GOT3 (cell line): ENCODE measurements around the gene RAVER2.
"Not testable (repeated sequence)": the region's sequence is repeated elsewhere in the genome, so short reads cannot be mapped to it uniquely, and the experiment has no call there.

Experiments
- DNase-seq: peaks from one replicate; lab custom pipeline; 2025; ENCODE audit warnings: mixed read lengths; lab: John Stamatoyannopoulos, UW

The RAVER2 gene

DNA sequence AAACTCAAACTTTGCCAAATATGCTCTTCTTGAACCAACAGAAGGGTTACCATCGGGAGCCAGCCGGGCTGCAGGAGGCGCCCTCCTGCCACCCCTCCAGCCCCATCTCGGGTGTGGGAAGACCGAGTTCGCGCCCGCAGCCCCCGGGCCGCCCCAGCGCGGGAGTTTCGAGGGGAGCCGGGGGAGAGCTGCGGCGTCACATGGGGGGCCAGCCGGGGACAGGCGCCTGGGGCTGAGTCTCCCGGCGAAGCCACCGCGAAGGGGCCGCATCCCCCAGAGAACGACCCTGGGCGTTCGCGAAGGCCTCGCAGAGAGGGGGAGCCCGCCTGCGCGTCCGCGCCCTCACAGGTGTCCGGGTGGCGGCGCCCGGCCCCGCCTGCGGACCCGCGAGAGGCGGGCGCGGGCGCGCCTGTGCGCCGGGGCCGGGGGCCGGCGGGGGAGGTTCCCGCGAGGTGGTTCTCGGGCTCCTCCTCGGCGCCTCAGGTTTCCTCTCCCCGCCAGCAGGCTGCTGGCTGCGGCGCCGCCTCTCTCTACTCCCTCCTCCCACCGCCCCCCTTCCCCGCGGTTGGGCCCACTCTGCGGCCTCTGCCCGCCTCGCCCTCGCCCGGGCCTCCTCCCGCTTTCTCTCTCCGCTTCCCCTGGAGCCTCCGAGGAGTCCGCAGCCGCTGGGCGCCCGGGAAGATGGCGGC, at the start of gene RAVER2:
RAVER2 (plus strand) TSS at position 584 of the 689 bp plus-strand sequence; CDS start at position 682, 98 bp downstream.
- DNase-seq, result peak; percentile 17

DNA sequence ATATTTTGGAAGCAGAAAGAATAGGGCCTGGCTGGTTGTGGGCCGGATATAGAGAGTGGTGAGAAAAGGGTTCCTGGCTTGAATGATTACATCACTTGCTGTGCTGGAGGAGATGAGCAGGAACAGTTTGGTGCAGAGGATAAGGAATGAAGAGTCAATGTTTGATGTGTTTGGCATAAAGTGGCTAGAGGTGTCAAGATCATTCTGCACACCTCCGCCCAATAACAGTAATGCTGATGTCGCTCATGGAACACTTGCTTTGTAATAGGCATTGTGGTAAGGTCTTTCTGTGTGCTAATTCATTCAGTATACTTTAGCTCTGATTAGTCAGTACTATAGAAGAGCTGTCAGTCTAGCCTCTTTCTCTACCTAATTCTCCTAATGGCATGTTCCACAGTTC, 48.0 kb upstream of the RAVER2 start:
- no peak for DNase-seq

DNA sequence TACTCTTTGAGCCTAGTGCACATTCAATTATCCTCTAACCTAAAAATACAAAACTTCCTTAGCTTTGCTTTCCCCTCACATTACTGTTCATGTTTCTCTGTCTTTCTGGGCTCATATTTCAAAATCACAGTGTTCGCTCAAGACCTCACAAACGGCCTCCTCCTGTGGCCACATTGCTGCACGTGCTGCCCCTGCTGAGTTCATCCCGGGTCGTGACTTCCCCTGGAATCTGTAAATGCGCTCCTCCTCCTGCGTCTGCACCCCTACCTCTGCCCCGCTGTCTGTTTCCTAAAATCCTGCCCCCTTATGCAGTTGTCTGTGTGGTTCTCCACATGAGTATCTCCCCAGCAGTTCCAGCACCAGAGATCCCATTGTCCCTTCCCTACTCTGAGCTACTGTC, 45.5 kb upstream of the RAVER2 start:
- DNase-seq, result no peak

DNA sequence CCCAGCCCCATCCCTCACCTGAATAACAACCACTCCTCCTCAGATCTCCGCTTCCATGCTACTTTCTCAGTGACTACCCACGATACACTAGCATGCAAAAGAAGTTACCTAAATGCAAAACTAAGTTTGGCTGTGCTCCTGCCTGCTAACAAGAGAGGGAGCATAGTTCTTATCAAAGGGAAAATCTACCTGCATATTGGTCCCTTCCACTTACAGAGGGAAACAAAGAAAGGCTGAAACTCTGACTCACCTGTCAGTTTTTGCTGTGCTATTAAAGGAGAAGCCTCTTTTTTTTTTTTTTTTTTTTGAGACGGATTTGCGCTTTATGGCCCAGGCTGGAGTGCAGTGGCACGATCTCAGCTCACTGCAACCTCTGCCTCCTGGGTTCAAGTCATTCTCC, 43.8 kb upstream of the RAVER2 start:
- DNase-seq, result no peak

GRCh38 chr1:64701886-64702285, 43.0 kb upstream of the RAVER2 start:
- no peak for DNase-seq

- not testable (repeated sequence) for DNase-seq
These were observed 42.2 kb upstream of the RAVER2 start for GRCh38 chr1:64702670-64703069.

DNA sequence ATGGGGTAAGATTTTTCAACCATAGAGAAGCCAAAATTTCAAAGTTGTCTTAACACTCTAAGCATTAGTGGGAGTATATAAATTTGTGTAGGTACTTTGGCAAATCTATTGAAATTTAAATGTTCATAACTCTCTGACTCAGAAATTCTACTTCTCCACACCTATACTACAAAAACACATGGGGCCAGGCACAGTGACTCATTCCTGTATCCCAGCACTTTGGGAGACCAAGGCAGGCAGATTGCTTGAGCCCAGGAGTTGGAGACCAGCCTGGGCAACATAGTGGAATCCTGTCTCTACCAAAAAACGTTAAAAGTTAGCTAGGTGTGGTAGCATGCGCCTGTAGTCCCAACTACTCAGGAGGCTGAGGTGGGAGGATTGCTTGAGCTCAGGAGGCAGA, 41.3 kb upstream of the RAVER2 start:
- DNase-seq, result no peak

DNA sequence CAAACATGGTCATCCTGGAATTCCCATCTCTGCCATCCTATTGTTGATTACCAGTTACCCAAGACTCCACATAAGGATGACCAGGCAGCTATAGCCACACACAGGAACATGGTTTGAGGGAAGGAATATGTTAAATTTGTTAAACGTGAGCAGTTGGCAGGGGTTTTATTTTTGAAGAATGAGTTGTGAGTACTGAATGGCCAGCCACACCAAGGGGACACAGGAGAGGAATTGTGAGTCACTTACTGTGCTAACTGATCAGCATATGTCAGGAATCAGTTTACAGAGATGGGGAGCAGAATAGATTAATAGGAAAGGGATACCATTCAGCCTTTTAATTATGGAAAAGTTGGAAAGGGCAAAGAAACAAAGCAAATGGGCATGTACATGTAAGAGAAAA, 39.3 kb upstream of the RAVER2 start:
- no peak for DNase-seq

DNA sequence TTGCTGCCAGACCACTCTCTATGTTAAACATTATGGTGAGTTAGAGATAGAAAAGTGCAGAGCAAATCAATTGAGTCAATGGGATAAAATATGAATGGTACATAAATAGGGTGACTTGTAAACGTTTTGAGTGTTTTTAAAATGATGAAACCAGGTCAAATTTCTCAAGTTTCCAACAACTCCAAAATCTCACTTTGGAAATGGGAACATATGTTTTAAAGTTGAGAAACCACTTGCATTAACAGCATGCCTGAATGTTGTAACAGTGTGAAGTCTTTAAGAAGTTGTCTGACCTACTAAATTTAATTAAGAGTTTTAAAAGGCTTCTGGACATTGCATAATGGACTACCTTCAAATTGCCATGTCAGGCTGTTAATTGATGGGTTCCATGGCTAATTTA, 33.6 kb upstream of the RAVER2 start:
- no peak for DNase-seq

DNA sequence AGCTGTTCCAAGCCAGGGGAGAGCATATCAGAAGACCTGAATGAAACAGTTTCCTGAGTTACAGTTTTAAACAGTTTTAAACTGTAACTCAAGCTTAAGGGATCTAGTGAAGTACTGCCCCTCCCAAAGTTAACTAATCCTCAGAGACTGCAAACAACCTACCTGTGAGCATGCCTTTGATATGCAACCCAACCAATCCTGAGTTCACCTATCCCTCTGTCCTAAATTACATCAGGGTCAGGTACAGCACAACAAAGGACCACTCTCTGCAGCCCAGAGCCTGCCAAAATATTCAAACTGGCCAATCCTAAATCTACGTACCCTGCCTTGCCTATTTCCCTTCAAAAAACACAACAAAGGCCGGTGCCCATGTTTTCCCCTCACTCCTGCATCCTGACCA, 32.8 kb upstream of the RAVER2 start:
- DNase-seq, result no peak

- DNase-seq, result no peak
These were observed 29.7 kb upstream of the RAVER2 start for GRCh38 chr1:64715186-64715585.

DNA sequence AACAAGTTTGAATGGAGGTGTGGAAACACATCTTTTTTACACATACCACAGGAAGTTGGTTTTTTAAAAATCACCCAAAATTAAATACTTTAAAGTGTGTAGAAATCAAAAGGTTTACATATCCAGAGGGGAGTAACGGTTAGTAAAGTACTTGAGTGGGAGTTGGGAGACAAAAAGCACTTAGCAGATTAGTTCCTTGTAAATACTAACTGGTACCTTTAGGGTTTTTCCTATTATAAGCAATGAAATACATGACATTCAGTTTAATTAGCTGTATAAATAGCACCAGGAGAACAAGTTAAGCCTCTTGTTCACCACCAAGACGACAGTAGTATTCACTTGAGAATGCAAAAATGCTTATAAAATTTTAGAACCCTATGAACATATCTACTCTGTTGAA, 23.7 kb upstream of the RAVER2 start:
- DNase-seq, result no peak

- no peak for DNase-seq
These were observed 23.2 kb upstream of the RAVER2 start for GRCh38 chr1:64721576-64722145.

DNA sequence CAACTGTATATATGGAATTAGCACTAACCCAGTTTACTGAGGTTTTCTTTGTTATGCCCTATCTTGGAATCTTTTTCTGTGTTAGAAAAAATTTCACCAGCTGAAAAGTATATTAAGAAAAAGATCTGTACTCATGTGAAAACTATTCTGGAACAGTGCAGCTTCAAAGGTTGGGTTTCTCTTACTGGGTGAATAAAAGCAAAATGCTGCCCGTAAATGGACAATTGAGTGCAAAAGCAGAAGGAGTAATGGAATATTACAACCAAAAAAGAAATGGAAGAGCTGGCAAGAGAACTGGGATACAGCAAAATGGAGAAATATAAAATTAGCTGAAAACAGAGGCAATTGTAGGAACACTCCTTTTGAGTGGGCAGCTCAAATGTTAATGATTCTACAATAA, 17.0 kb upstream of the RAVER2 start:
- no peak for DNase-seq

DNA sequence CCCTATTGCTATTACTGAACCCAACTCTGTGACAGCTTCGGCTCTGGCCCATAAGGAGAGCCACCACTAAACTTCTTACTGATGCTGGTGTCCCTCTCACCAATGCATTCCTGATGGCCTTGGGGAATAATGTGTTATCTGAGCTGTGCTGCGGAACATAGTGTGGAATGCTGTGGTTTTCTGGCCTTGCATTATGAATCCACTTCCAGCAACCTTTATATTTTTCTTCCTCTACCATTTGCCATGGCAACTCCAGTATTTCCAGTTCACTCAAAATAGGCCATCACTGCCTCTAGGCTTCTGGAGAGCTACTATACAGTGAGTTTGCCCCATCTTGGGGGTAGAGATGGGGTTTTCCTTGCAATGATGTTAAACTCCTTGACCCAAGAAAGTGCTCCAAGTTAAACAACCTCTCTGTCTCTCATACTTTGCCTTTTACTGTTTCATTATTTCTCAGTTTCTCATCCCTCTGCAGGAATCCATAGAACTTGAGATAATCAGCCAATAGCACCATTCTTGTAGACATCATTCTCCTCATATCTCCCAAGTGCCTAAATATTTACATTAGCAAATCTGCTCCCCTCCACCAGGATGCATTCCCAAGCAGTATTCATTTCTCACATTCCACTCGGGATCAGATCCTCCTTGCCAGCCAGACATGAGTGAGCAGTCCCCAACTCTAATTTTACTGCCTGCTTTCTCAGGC, 11.1 kb upstream of the RAVER2 start:
- DNase-seq, result no peak

DNA sequence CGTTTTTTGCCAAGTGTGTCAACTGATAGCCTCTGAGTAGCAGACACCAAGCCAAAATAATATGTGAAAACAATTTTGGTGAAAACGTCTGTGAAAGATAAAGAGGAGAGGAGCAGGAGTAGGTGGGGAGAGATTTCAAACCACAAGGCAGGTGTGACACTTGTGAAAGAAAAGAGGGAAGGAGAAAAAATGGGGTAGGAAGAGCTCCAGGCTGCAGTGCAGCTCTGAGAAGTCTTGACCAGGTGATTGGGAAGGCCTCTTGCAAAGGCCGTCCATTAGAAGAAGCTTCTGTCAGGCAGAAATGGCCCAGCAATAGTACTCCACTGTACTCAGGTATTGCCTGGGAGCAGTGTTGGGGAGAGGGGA, 10.6 kb upstream of the RAVER2 start:
- DNase-seq, result no peak

- DNase-seq, result not testable (repeated sequence)
These were observed 4.2 kb upstream of the RAVER2 start for GRCh38 chr1:64740687-64741086.

DNA sequence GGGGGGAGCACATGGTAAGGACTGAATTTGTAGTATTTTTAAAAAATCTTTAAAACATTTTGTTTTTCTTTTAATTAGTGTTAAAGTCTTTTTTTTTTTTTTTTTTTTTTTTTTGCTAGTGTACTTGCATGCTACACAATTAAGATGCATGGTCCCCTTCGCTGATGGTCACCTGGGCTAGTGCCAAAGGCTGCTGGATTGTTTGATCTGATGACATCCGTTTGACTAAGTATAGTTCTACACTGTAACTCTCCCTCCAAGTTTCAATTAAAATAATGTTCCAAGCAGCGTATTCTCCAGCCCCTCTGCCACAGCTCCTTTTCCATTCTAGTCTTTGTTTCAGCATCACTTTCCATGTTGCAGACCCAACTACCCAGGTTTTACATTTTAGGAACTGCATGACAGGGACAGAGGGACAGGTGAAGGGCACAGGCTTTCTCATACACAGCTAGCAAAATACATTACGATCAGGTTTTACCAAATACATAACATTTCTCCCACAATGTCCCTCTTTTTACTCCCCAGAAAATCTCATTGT, 852 bp upstream of the RAVER2 start:
- DNase-seq, result no peak

GRCh38 chr1:64745181-64745985, 508 bp downstream of the RAVER2 start:
- no peak for DNase-seq

GRCh38 chr1:64745986-64746940, 1.4 kb downstream of the RAVER2 start:
- DNase-seq, result no peak

DNA sequence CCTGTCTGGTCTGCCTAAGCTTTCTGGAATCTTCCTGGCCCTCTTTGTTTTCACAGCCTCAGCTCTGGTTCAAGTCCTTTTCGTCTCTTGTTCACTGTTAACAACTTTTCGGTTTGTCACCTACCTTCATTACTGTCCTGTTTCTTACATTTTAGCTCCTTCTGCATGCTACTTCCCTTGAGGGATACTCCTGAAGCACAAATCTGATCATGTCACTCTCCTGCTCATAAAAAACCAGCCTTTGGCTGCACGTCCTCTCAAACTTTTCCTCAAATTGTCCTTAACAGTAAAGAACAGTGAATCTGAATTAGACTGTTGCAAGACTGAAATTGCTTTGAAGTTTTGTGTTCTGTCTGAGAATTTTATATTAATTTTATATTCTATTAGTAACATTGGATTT, 3.3 kb downstream of the RAVER2 start:
- DNase-seq, result no peak
